ENCODE data around the gene ZFP64.
"Not testable (repeated sequence)": the region's sequence is repeated elsewhere in the genome, so short reads cannot be mapped to it uniquely, and the experiment has no call there.

ZFP64 gene

GRCh38 chr20:52201395-52201794 is 9.8 kb upstream of the ZFP64 start:
- peak; percentile 70 for DNase-seq

- no peak for DNase-seq
Measured at GRCh38 chr20:52200870-52201269, 9.3 kb upstream of the ZFP64 start.

GRCh38 chr20:52196845-52197244 is 5.3 kb upstream of the ZFP64 start:
- no peak for DNase-seq

- DNase-seq: no peak
Measured at GRCh38 chr20:52193886-52194545, 2.4 kb upstream of the ZFP64 start.

GRCh38 chr20:52193133-52193532 is 1.6 kb upstream of the ZFP64 start:
- peak; percentile 39 for DNase-seq

- not testable (repeated sequence) for DNase-seq
Measured at GRCh38 chr20:52192719-52193007, 1.1 kb upstream of the ZFP64 start.

- DNase-seq: no peak
Measured at GRCh38 chr20:52191916-52192718, 538 bp upstream of the ZFP64 start.

- DNase-seq: no peak
Measured at GRCh38 chr20:52190437-52191131, 995 bp downstream of the ZFP64 start.

- no peak for DNase-seq
Measured at GRCh38 chr20:52181766-52182165, 9.8 kb downstream of the ZFP64 start.

GRCh38 chr20:52180180-52180840 is 11.3 kb downstream of the ZFP64 start:
- DNase-seq: no peak

GRCh38 chr20:52179331-52180179 is 12.0 kb downstream of the ZFP64 start:
- no peak for DNase-seq

GRCh38 chr20:52178691-52179090 is 12.9 kb downstream of the ZFP64 start:
- DNase-seq: no peak

- no peak for DNase-seq
Measured at GRCh38 chr20:52175840-52176239, 15.7 kb downstream of the ZFP64 start.

- no peak for DNase-seq
Measured at GRCh38 chr20:52172392-52173047, 19.1 kb downstream of the ZFP64 start.

- DNase-seq: no peak
Measured at GRCh38 chr20:52171025-52171424, 20.6 kb downstream of the ZFP64 start.

GRCh38 chr20:52168116-52168515 is 23.5 kb downstream of the ZFP64 start:
- no peak for DNase-seq

- DNase-seq: no peak
Measured at GRCh38 chr20:52167232-52167840, 24.2 kb downstream of the ZFP64 start.

- no peak for DNase-seq
Measured at GRCh38 chr20:52166150-52166549, 25.4 kb downstream of the ZFP64 start.

GRCh38 chr20:52160621-52161204 is 30.9 kb downstream of the ZFP64 start:
- no peak for DNase-seq

GRCh38 chr20:52160049-52160570 is 31.5 kb downstream of the ZFP64 start:
- DNase-seq: no peak

- no peak for DNase-seq
Measured at GRCh38 chr20:52154575-52154974, 37.0 kb downstream of the ZFP64 start.

Data from NCI-H774 (cell line).